Glutamatergic neuron (in vitro differentiated cells): ENCODE data around the gene DNAAF1. TPM values are rescaled to one million over a fixed set of nuclear protein-coding genes. Genes with fewer than 3 reads are reported as not detected.
"Not testable (repeated sequence)": the region's sequence is repeated elsewhere in the genome, so short reads cannot be mapped to it uniquely, and the experiment has no call there.

Source experiments
- DNase-seq: peaks from one replicate; pipeline ENCODE4 v3.0.0; 2022
- H3K27ac Mint-ChIP-seq: one replicate; pipeline ENCODE4 v1.8.0; 2020; ENCODE audit warnings: mild to moderate bottlenecking, mixed read lengths, inconsistent platforms; ENCODE audit not compliant: unreplicated experiment
- H3K27me3 Mint-ChIP-seq: one replicate; pipeline ENCODE4 v1.8.0; 2020; ENCODE audit warnings: mild to moderate bottlenecking, moderate library complexity, mixed read lengths, inconsistent platforms; ENCODE audit not compliant: unreplicated experiment
- H3K36me3 Mint-ChIP-seq: one replicate; pipeline ENCODE4 v1.8.0; 2020; ENCODE audit warnings: mild to moderate bottlenecking, mixed read lengths, inconsistent platforms; ENCODE audit not compliant: unreplicated experiment
- H3K4me1 Mint-ChIP-seq: one replicate; pipeline ENCODE4 v1.8.0; 2020; ENCODE audit warnings: mild to moderate bottlenecking, low read depth, mixed read lengths, inconsistent platforms; ENCODE audit not compliant: unreplicated experiment
- H3K4me3 Mint-ChIP-seq: one replicate; pipeline ENCODE4 v1.8.0; 2020; ENCODE audit warnings: mild to moderate bottlenecking, mixed read lengths, inconsistent platforms; ENCODE audit not compliant: unreplicated experiment
- H3K9me3 Mint-ChIP-seq: one replicate; pipeline ENCODE4 v1.8.0; 2020; ENCODE audit warnings: mild to moderate bottlenecking, moderate library complexity, mixed read lengths, inconsistent platforms; ENCODE audit not compliant: unreplicated experiment
- total RNA-seq: library from RNA; stranded (reverse); fragmentation: NEBNext Ultra II Directional; extraction: Animal tissue kit (Norgen Biotek cat#: 25700); gene quantifications from one replicate; pipeline ENCODE4 v1.2.1, GENCODE V29; 2021; ENCODE audit not compliant: unreplicated experiment
- TF ChIP-seq, protein P1 (sequence below): fragments of 200-600 bp; sonication (generic); IDR thresholded peaks from one replicate; pipeline ENCODE4 v1.5.0; 2021; ENCODE audit not compliant: partially characterized antibody, unreplicated experiment

DNAAF1 gene
- total RNA-seq, 1 donor from 2014 or later: 0.56 TPM

DNA sequence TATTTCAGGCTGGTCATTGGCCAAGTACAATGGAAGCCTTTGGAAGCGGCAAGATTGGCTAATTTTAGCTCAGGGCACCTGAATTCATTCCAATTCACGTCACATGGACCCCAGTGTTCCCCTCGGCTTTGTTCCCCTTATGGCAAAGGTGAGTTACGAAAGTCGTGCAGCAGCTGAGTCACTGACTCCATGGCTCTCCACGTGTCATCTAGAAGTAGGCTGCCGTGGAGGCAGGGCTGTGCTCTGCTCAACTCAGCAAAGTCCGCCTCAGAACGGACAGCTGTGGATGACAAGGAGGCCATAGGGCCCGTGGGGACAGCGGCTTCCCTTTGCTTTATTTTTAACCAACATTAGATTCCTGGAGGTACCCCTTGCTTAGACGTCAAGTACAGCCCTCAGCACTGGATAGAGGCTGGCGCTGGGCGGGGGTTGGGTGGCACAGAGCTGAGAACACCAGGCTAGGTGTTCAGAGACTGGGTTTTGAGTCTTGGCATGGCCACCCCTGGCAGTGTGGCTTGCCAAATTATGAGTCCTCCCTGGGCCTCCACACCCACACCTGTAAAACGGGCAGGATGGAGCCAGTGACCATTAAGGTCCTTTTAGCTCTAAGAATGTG, 69.5 kb downstream of the DNAAF1 start:
- Mint-ChIP-seq H3K36me3 (peaks cover 5% of the 10 kb centered on the region), H3K27ac (no peak overlapping the region), H3K27me3 (peaks cover 3% of the 10 kb centered on the region)

DNA sequence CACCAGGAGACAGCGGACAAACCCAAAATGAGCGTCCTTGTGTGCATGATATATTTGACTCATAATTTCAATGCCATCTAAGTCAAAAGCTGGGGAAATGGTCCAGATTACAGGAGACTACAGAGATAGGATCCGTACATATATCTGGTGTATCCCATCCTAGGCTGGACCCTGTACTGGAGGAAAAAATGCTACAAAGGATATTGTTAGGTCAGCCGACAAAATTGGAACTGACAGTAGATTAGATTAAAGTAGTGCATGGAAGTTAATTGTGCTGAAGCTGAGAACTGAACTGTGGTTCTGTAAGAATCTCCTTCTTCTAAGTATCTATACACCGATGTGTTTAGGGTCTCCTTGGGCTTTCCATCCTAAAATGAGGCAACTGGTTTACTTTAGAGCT, 70.4 kb downstream of the DNAAF1 start:
- peaks cover 2% of the 10 kb centered on the region for H3K9me3 Mint-ChIP-seq
- no peak overlapping the region for H3K4me3 Mint-ChIP-seq
- peaks cover 14% of the 10 kb centered on the region for H3K4me1 Mint-ChIP-seq
- H3K27ac Mint-ChIP-seq: no peak overlapping the region
- peaks cover 3% of the 10 kb centered on the region for H3K27me3 Mint-ChIP-seq
- DNase-seq: no peak
- TF ChIP-seq, protein P1, sequence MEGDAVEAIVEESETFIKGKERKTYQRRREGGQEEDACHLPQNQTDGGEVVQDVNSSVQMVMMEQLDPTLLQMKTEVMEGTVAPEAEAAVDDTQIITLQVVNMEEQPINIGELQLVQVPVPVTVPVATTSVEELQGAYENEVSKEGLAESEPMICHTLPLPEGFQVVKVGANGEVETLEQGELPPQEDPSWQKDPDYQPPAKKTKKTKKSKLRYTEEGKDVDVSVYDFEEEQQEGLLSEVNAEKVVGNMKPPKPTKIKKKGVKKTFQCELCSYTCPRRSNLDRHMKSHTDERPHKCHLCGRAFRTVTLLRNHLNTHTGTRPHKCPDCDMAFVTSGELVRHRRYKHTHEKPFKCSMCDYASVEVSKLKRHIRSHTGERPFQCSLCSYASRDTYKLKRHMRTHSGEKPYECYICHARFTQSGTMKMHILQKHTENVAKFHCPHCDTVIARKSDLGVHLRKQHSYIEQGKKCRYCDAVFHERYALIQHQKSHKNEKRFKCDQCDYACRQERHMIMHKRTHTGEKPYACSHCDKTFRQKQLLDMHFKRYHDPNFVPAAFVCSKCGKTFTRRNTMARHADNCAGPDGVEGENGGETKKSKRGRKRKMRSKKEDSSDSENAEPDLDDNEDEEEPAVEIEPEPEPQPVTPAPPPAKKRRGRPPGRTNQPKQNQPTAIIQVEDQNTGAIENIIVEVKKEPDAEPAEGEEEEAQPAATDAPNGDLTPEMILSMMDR: no peak
- no peaks in the 10 kb centered on the region for H3K36me3 Mint-ChIP-seq

More for the DNA sequence above, 69.5 kb downstream of the DNAAF1 start:
- peaks cover 2% of the 10 kb centered on the region for H3K9me3 Mint-ChIP-seq
- no peak overlapping the region for H3K4me3 Mint-ChIP-seq
- DNase-seq: no peak
- H3K4me1 Mint-ChIP-seq: peaks cover 14% of the 10 kb centered on the region
- TF ChIP-seq, protein P1: no peak

DNA sequence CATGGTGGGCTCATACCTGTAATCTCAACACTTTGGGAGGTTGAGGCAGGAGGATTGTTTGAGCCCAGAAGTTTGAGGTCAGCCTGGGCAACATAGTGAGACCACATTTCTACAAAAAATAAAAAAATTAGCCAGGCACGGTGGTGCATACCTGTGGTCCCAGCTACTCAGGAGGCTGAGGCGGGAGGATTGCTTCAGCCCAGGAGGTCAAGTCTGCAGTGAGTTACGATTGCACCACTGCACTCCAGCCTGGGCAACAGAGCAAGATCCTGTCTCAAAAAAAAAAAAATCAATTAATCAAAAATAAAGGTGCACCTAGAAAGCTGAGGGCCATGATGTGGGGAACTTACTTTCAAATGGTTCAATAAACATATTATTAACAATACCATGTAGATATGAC, 71.0 kb downstream of the DNAAF1 start:
- not testable (repeated sequence) for H3K4me3 Mint-ChIP-seq, H3K36me3 Mint-ChIP-seq, DNase-seq, H3K27ac Mint-ChIP-seq, H3K9me3 Mint-ChIP-seq, H3K27me3 Mint-ChIP-seq
- H3K4me1 Mint-ChIP-seq: peaks cover 14% of the 10 kb centered on the region

DNA sequence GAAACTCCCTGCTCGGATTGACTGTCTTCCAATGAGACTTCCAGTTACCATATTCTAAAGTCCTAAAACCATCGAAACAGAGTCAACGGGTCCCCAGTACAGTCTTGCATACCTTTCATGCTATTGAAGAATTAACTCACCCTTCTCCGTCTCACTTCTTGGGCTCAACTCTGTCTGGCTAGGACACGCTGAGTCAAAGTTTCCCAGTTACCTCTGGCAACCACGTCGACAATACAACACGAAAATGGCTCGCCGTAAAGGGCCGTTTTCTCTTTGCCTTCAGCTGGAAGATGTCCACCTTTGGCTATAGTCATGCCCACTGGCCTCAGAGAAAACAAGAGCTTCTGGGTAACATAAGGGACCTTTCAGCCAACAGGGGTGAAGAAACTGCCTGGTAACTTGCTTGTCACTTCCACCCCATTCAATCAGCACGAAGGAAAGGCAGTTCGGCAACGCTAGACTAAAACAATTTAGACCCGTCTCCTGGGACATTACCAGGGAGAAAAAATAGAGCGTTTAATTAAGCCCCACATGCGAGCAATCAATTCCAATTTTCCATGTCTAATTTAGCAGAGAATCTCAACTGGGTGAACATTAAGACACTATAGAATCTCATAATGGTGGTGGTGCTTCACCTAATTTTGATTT, 73.2 kb downstream of the DNAAF1 start:
- peaks cover 20% of the 10 kb centered on the region for H3K4me1 Mint-ChIP-seq
- peak overlapping the region; percentile 22 for H3K4me3 Mint-ChIP-seq
- TF ChIP-seq, protein P1: no peak
- no peak overlapping the region for H3K27ac Mint-ChIP-seq
- no peak for DNase-seq
- H3K27me3 Mint-ChIP-seq: peaks cover 9% of the 10 kb centered on the region
- H3K36me3 Mint-ChIP-seq: no peaks in the 10 kb centered on the region
- H3K9me3 Mint-ChIP-seq: peaks cover 6% of the 10 kb centered on the region

DNA sequence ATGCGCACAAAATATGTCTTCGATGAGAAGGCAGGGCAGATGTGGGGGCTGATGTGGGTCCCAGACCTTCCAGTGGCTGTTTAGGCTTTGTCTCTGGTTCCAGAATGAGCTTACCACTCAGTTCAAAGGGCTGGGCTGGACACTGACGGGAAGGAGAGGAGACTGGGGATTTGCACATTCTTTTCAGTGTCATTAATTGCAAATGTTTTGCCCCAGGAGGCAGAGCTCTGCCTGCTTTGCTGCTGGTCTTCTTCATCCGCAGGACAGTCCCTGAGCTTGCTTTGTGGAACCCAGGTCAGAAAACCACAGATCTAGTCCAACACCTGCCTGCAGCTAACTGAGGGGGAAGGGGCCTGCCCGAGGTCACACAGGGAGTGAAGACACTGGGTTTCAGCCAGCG, 73.8 kb downstream of the DNAAF1 start:
- TF ChIP-seq, protein P1: no peak
- H3K36me3 Mint-ChIP-seq: no peaks in the 10 kb centered on the region
- peaks cover 9% of the 10 kb centered on the region for H3K27me3 Mint-ChIP-seq
- DNase-seq: no peak
- H3K27ac Mint-ChIP-seq: no peak overlapping the region
- peaks cover 6% of the 10 kb centered on the region for H3K9me3 Mint-ChIP-seq
- H3K4me3 Mint-ChIP-seq: no peak overlapping the region
- peaks cover 20% of the 10 kb centered on the region for H3K4me1 Mint-ChIP-seq
